Immature natural killer cell (primary cell): ENCODE measurements around the gene GPR158. TPM values are rescaled to one million over a fixed set of nuclear protein-coding genes. Genes with fewer than 3 reads are reported as not detected.

Source experiments
- DNase-seq, 3 donors: peaks; one replicate each; pipeline ENCODE4 v3.0.0; 2022; ENCODE audit warnings: mixed read lengths in 1 of 3
- H3K27ac Mint-ChIP-seq, 6 donors: one replicate each; pipeline ENCODE4 v1.8.0; 2020; ENCODE audit warnings: mixed read lengths in 6 of 6, mild to moderate bottlenecking in 5 of 6, inconsistent platforms in 4 of 6, moderate library complexity in 3 of 6
- H3K27me3 Mint-ChIP-seq, 3 donors: one replicate each; pipeline ENCODE4 v1.8.0; 2020 to 2021; ENCODE audit warnings: low read depth in 3 of 3, mild to moderate bottlenecking in 3 of 3, mixed read lengths in 3 of 3, moderate library complexity in 3 of 3, inconsistent platforms in 1 of 3
- H3K36me3 Mint-ChIP-seq, 3 donors: one replicate each; pipeline ENCODE4 v1.8.0; 2020; ENCODE audit warnings: mixed read lengths in 3 of 3, inconsistent platforms in 2 of 3, mild to moderate bottlenecking in 2 of 3
- H3K4me1 Mint-ChIP-seq, 2 donors: one replicate each; pipeline ENCODE4 v1.8.0; 2020; ENCODE audit warnings: inconsistent platforms in 2 of 2, mild to moderate bottlenecking in 2 of 2, mixed read lengths in 2 of 2, moderate library complexity in 1 of 2
- H3K4me3 Mint-ChIP-seq, 5 donors: one replicate each; pipeline ENCODE4 v1.8.0; 2020; ENCODE audit warnings: mild to moderate bottlenecking in 5 of 5, mixed read lengths in 5 of 5, inconsistent platforms in 3 of 5, moderate library complexity in 3 of 5
- H3K9me3 Mint-ChIP-seq, 6 donors: one replicate each; pipeline ENCODE4 v1.8.0; 2020; ENCODE audit warnings: mild to moderate bottlenecking in 6 of 6, mixed read lengths in 6 of 6, inconsistent platforms in 4 of 6, moderate library complexity in 3 of 6
- polyA plus RNA-seq, 3 donors: library from polyadenylated mRNA; unstranded; fragments of 300-500 nt; fragmentation: Illumina TruSeq; gene quantifications; one replicate each; pipeline ENCODE4 v1.2.3, GENCODE V29; 2021

The GPR158 gene
- polyA plus RNA-seq, 3 donors from 2014 or later = not detected

DNA sequence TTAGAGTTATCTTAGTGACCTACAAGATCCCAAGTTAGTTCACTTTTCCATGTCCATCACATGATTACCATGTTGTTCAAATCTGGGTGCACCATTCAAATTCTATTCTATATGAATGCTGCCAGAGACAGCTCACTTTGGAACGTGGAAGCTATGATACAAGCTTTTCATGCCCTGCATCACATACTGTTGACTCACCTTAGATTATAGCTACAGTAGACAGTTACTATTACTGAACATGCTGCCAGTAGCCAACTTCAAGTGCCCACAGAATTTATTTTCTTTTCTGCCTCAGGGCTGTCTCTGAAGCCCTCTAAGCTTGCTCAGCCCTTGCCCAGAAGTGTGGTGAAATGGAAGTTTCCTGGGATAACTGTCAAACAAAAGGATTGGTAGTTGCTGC, 231.1 kb downstream of the GPR158 start:
- H3K4me3 Mint-ChIP-seq = no peak overlapping the region
- H3K27ac Mint-ChIP-seq = no peak overlapping the region
- H3K4me1 Mint-ChIP-seq = no peaks in the 10 kb centered on the region
- no peaks in the 10 kb centered on the region for H3K36me3 Mint-ChIP-seq
- DNase-seq = no peak
- peaks cover 3 to 28% (median 9%) of the 10 kb centered on the region in 6 donors for H3K9me3 Mint-ChIP-seq
- peaks cover 0 to 2% (median 0%) of the 10 kb centered on the region in 3 donors for H3K27me3 Mint-ChIP-seq

DNA sequence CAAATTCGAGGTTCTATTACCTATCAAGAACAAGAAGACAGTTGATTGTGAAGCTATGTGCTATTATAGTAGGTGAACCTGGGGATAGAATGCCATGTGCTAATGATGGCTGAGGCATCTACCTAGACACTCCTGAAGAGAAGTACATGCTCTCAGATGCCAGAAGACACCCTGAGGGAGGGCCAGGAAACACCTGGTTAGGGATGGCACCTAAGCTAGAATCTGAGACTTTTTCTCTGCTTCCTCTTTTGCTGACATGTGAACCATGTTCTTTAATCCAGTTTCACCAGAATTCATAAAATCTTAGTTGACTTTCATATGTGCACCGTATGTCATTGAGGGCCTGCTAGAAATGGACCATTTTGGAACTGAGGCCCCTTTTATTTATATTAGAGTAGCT, 242.8 kb downstream of the GPR158 start:
- H3K27me3 Mint-ChIP-seq = peaks cover 0 to 2% (median 0%) of the 10 kb centered on the region in 3 donors
- no peaks in the 10 kb centered on the region for H3K36me3 Mint-ChIP-seq
- no peak overlapping the region for H3K27ac Mint-ChIP-seq
- H3K4me3 Mint-ChIP-seq = no peak overlapping the region
- no peaks in the 10 kb centered on the region for H3K4me1 Mint-ChIP-seq
- H3K9me3 Mint-ChIP-seq = peaks cover 2 to 36% (median 8%) of the 10 kb centered on the region in 6 donors
- DNase-seq = no peak

DNA sequence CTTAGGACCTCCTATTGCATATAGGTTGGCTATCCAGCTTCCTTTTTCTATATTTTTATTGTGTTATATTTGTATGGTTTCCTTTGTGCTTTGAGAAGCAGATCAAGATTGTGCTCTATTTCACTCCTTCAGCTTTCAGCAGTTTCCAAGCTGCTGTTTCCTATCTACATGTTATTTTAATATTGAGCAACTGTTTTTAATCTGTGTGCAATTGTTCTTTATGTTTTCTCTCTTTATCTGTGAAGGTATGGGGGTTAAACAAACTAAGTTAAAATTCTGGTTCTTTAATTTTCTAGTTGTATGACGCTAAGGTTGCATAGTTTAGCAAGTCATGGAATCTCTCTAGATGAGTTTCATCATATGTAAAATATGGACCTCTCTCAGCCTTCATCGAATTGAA, 251.0 kb downstream of the GPR158 start:
- Mint-ChIP-seq H3K36me3 (no peaks in the 10 kb centered on the region), H3K4me1 (no peaks in the 10 kb centered on the region), H3K27me3 (peaks cover 0 to 2% (median 0%) of the 10 kb centered on the region in 3 donors), H3K9me3 (peaks cover 2 to 28% (median 9%) of the 10 kb centered on the region in 6 donors), H3K27ac (no peak overlapping the region), H3K4me3 (no peak overlapping the region)
- DNase-seq = no peak

DNA sequence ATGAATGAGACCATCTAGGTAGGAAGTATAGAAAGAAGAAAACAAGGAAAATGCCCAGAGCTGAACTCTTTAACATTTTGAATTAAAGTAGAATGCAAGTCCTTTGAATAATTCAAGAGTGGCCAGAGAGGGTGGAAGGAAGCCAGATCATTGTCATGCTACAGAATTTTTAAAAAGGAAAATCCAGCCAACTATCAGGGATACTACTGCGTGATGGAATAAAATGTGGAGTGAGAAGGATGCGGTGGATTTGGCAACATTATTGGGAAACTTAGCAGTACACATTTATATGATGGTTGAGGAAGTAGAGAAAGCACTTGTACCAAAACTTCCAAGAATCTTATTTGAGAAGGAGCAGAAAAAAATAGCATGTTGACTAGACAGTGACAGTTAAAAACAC, 261.6 kb downstream of the GPR158 start:
- Mint-ChIP-seq H3K27me3 (peaks cover 0 to 2% (median 1%) of the 10 kb centered on the region in 3 donors), H3K4me3 (no peak overlapping the region), H3K9me3 (peaks cover 0 to 22% (median 7%) of the 10 kb centered on the region in 6 donors), H3K36me3 (peaks cover 0 to 3% (median 0%) of the 10 kb centered on the region in 3 donors), H3K27ac (no peak overlapping the region), H3K4me1 (no peaks in the 10 kb centered on the region)
- no peak for DNase-seq

DNA sequence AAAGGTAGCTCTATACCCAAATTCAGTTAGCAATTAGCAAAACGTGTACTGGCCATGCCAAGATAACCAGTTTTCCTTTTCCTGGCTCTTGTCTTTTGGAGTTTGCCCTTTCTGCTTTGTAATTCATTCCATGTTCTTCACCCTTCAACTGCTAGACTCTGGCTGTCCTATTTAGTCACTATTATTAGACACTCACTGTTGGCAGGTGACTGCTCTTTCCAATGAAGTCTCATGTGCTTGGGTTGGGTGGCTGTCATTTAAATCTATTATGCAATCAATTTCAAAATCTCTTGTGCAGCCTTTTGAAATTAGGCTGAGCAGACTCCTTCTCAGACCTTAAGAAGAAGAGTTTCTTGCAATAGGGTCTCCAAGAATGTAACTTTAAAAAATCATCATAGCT, 266.5 kb downstream of the GPR158 start:
- H3K27me3 Mint-ChIP-seq = peaks cover 1 to 2% (median 1%) of the 10 kb centered on the region in 3 donors
- peaks cover 8 to 20% (median 15%) of the 10 kb centered on the region in 6 donors for H3K9me3 Mint-ChIP-seq
- no peak for DNase-seq
- H3K27ac Mint-ChIP-seq = no peak overlapping the region
- no peak overlapping the region for H3K4me3 Mint-ChIP-seq
- no peaks in the 10 kb centered on the region for H3K36me3 Mint-ChIP-seq
- no peaks in the 10 kb centered on the region for H3K4me1 Mint-ChIP-seq

DNA sequence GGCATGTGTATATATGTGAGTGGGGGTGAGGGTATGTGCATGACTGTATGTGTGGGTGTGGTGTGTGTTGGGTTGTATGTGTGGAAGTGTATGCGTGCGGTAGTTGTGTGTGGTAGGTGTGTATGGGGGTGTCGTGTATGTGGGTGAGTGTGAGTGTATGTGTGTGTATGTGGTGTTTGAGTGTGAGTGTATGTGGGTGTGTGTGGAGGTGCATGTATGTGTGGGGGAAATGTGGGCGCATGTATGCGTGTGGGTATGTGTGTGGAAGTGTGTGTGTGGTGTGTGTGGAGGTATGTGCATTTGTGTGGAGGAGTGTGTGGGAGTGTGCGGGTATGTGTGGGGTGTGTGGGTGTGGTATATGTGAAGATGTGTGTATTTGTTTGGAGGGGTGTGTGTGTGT, 269.5 kb downstream of the GPR158 start:
- Mint-ChIP-seq H3K4me3 (no peak overlapping the region), H3K27ac (no peak overlapping the region), H3K36me3 (no peaks in the 10 kb centered on the region), H3K27me3 (peaks cover 0 to 1% (median 0%) of the 10 kb centered on the region in 3 donors), H3K4me1 (no peaks in the 10 kb centered on the region), H3K9me3 (peaks cover 2 to 16% (median 13%) of the 10 kb centered on the region in 6 donors)
- no peak for DNase-seq

DNA sequence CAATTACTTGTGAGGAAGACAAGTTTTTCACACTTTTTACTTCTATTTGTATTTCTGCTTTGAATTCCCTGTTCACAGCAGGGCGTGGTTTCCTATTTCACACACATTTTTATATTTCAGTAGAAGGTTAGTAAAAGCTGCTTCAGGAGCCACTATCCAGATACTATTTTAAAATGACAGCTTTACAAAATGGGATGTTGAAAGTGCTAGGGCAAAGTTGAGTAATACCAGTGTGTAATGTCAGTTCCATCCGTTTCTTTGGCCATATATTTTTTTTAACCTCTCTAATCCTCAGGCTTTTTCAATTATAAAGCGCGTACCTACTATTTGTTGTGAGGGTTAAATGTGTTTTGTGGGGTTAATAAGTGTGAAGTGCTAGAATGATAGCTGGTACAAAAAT, 276.6 kb downstream of the GPR158 start:
- Mint-ChIP-seq H3K36me3 (no peaks in the 10 kb centered on the region), H3K4me1 (no peaks in the 10 kb centered on the region), H3K27ac (no peak overlapping the region), H3K4me3 (no peak overlapping the region), H3K27me3 (peaks cover 0 to 5% (median 0%) of the 10 kb centered on the region in 3 donors), H3K9me3 (peaks cover 6 to 47% (median 19%) of the 10 kb centered on the region in 6 donors)
- DNase-seq = no peak

DNA sequence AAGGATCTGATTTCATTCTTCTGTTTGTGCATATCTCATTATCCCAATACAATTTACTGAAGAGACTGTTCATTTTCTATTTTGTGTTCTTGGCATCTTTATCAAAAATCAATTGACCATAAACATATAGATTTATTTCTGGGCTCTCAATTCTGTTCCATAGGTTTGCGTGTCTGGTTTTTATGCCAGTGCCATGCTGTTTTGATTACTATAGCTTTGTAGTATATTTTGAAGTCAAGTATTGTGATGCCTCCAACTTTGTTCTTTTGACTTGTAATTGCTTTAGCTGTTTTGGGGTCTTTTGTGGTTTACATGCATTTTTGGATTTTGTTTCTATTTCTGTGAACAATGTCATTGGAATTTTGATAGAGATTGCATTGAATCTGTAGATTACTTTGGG, 278.8 kb downstream of the GPR158 start:
- Mint-ChIP-seq H3K27me3 (peaks cover 0 to 5% (median 0%) of the 10 kb centered on the region in 3 donors), H3K9me3 (peaks cover 7 to 58% (median 18%) of the 10 kb centered on the region in 6 donors), H3K4me1 (no peaks in the 10 kb centered on the region), H3K4me3 (no peak overlapping the region), H3K36me3 (no peaks in the 10 kb centered on the region), H3K27ac (no peak overlapping the region)
- no peak for DNase-seq

DNA sequence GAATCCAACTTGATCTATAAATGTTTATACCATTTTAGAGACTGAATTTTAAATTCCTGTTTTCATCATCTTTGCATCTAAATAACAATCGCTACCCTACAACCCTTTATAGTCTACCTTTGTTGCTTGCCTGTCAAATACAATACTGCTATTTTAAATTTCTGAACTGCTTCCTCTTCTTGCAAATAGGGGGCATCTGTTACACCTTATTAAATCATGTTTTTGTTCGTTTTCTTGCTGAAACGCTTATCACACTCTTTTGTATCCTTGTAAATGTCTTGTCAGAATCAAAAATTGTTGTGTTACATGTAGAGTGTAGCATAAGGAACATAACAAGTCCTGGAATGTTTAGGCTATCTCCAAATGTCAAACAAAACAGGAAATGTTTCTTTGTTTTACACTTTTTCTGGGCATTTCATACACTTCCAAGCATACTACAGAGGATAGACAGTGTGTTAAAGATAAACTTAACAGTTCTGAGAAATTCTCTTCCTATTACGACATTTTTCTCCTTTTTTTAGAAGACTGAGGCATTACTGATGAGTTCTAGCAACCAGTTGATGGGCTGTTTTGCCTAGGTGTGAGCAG, 281.3 kb downstream of the GPR158 start:
- no peak for DNase-seq
- Mint-ChIP-seq H3K4me1 (no peaks in the 10 kb centered on the region), H3K4me3 (no peak overlapping the region), H3K36me3 (no peaks in the 10 kb centered on the region), H3K9me3 (peaks cover 5 to 53% (median 15%) of the 10 kb centered on the region in 6 donors), H3K27ac (no peak overlapping the region), H3K27me3 (peaks cover 0 to 2% (median 0%) of the 10 kb centered on the region in 3 donors)

DNA sequence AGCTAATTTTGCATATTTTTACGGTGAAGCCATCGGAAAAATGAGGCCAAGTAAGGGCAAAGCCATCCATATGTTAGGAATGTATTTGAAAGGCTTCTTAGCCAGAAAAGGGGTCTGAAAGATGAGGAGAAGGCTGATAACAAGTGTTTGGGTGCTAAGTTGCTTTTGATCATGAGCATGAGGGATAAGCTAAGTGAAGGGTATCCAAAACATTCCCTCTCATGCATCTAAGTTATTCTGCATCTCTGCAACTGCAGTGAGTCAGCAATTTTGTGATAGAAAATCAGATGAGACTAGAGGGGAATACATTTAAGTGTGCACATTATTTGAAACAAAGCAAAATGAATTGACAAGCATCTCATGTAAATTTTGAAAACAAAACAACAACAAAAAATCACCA, 282.8 kb downstream of the GPR158 start:
- no peak for DNase-seq
- no peaks in the 10 kb centered on the region for H3K4me1 Mint-ChIP-seq
- no peaks in the 10 kb centered on the region for H3K36me3 Mint-ChIP-seq
- H3K27ac Mint-ChIP-seq = no peak overlapping the region
- peaks cover 0 to 2% (median 0%) of the 10 kb centered on the region in 3 donors for H3K27me3 Mint-ChIP-seq
- H3K9me3 Mint-ChIP-seq = peaks cover 5 to 62% (median 19%) of the 10 kb centered on the region in 6 donors
- H3K4me3 Mint-ChIP-seq = no peak overlapping the region

DNA sequence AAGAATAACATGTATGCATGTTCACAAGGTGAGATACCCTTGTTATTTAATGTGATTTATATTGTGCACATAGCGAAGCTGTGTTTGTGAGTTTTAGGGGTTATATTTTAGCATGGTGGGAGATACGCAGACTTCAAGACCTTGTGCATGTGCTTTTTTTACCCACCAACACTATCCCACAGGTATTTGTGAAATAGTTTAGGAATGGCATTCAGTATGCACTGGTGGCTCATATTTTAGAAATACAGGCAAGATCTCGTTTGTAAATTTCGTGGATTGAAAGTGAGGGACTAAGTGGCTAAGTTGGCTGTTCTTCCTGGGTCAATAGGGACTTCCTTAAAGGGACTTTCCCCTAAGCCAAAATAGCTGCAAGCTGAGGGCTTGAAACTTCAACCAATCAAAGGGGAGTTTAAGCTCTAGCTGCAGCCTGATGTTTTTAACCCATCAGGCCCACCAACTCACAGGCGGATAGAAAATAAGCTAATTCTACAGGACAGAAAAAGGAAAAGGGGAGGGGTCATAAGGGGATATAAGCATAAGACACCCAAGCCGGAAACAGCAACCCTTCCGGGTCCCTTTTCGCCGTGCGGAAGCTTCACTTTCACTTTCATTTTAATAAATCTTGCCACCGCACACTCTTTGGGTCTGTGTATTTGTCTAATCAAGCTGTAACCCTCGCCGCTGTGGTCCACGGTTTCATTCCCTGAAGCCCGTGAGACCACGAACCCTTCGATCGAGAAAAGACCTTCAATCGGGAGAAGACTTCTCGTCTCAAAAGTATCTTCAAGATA, 291.0 kb downstream of the GPR158 start:
- H3K9me3 Mint-ChIP-seq = peaks cover 3 to 35% (median 13%) of the 10 kb centered on the region in 6 donors
- no peak overlapping the region for H3K27ac Mint-ChIP-seq
- H3K4me1 Mint-ChIP-seq = no peaks in the 10 kb centered on the region
- no peaks in the 10 kb centered on the region for H3K36me3 Mint-ChIP-seq
- H3K27me3 Mint-ChIP-seq = peaks cover 0 to 1% (median 0%) of the 10 kb centered on the region in 3 donors
- H3K4me3 Mint-ChIP-seq = no peak overlapping the region
- no peak for DNase-seq

DNA sequence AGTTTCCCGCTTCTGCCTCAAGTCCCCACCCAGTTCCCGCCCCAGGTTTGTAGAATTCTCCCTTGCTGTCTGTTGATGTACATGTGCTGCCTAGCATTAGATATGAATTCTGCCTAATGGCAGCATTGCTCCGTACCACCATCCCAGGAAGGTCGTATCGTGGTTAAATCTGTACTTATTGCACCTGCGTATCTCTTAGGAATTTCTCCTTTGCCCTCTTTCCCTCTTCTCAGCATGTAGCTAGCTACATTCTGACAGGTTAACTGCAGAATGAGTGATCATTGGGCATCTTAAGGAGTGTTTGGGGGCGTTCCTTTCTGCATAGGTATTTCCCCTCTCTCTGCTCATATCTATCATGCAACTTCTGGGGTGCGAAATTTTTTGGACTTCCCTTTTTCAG, 293.1 kb downstream of the GPR158 start:
- Mint-ChIP-seq H3K36me3 (no peaks in the 10 kb centered on the region), H3K27me3 (peaks cover 0 to 1% (median 0%) of the 10 kb centered on the region in 3 donors), H3K27ac (no peak overlapping the region), H3K4me3 (no peak overlapping the region), H3K9me3 (peaks cover 3 to 23% (median 9%) of the 10 kb centered on the region in 6 donors), H3K4me1 (no peaks in the 10 kb centered on the region)
- no peak for DNase-seq

DNA sequence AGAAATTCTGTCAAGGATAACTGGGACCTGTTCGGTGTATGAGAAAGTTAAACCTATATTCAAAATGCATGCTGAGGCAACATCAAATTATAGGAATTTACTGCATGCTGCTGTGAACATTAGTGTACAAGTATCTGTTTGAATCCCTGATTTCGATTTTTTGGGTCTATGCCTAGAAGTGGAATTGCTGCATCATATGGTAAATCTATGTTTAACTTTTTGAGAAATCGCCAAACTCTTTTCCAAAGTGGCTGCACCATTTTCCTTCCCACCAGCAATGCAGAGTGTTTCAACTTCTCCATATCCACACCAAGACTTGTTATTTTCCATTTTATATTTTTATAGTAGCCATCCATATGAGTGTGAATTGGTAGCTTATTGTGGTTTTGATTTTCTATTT, 306.7 kb downstream of the GPR158 start:
- H3K4me3 Mint-ChIP-seq = no peak overlapping the region
- H3K9me3 Mint-ChIP-seq = peaks cover 12 to 34% (median 18%) of the 10 kb centered on the region in 6 donors
- DNase-seq = no peak
- H3K4me1 Mint-ChIP-seq = no peaks in the 10 kb centered on the region
- H3K36me3 Mint-ChIP-seq = no peaks in the 10 kb centered on the region
- H3K27me3 Mint-ChIP-seq = peaks cover 0 to 2% (median 1%) of the 10 kb centered on the region in 3 donors
- no peak overlapping the region for H3K27ac Mint-ChIP-seq

DNA sequence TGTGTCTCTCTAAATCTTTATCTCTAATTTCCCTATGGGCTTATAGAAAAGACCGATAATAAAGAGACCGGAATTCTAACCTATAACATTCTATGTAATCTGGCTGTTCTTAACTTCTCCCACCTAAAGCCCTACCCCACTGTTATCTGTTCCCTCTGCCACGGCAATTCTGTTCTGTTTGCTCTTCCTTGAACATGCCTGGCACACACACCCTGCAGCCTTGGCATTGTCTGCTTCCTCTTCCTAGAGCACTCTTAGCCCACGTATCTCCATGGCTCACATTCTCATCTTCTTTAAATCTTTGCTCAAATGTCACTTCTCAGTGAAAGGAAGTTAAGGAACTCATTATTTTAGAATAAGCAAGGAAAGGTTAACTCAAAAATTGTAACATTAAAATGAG, 309.2 kb downstream of the GPR158 start:
- no peak overlapping the region for H3K4me3 Mint-ChIP-seq
- DNase-seq = no peak
- H3K36me3 Mint-ChIP-seq = no peaks in the 10 kb centered on the region
- peaks cover 0 to 2% (median 1%) of the 10 kb centered on the region in 3 donors for H3K27me3 Mint-ChIP-seq
- H3K27ac Mint-ChIP-seq = no peak overlapping the region
- H3K9me3 Mint-ChIP-seq = peaks cover 7 to 39% (median 16%) of the 10 kb centered on the region in 6 donors
- no peaks in the 10 kb centered on the region for H3K4me1 Mint-ChIP-seq
